ENCODE measurements around the gene LPGAT1.
A peak's percentile ranks its signal among the peaks of the same experiment; 100 is the strongest.
"Not testable (repeated sequence)": the region's sequence is repeated elsewhere in the genome, so short reads cannot be mapped to it uniquely, and the experiment has no call there.

LPGAT1 gene

GRCh38 chr1:211830328-211831142 lies at the start of gene LPGAT1:
TSS of gene LPGAT1 (minus strand) at chr1:211830763. CDS start at chr1:211829296, 1,467 bp downstream.
- DNase-seq, result peak; percentile 62

DNA sequence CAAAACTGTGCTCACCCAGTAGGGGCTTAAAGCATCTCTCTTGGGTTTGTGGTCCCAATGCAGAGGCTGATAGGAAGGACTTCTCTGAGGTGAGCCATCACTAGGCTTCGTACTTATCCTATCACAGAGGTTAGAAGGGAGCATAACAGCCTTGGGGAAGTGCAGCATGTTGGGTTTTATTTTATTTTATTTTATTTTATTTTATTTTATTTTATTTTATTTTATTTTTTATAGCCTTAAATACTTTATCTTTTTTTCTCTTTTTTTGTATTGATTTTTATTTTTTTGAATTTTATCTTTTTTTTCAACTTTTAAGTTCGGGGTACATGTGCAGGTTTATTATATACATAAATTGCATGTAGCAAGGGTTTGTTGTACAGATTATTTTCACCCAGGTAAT lies 48.9 kb upstream of the LPGAT1 start:
- DNase-seq, result no peak

- DNase-seq, result no peak
Observed at GRCh38 chr1:211876851-211877590, 46.5 kb upstream of the LPGAT1 start.

GRCh38 chr1:211875541-211875940 lies 45.0 kb upstream of the LPGAT1 start:
- DNase-seq, result no peak

DNA sequence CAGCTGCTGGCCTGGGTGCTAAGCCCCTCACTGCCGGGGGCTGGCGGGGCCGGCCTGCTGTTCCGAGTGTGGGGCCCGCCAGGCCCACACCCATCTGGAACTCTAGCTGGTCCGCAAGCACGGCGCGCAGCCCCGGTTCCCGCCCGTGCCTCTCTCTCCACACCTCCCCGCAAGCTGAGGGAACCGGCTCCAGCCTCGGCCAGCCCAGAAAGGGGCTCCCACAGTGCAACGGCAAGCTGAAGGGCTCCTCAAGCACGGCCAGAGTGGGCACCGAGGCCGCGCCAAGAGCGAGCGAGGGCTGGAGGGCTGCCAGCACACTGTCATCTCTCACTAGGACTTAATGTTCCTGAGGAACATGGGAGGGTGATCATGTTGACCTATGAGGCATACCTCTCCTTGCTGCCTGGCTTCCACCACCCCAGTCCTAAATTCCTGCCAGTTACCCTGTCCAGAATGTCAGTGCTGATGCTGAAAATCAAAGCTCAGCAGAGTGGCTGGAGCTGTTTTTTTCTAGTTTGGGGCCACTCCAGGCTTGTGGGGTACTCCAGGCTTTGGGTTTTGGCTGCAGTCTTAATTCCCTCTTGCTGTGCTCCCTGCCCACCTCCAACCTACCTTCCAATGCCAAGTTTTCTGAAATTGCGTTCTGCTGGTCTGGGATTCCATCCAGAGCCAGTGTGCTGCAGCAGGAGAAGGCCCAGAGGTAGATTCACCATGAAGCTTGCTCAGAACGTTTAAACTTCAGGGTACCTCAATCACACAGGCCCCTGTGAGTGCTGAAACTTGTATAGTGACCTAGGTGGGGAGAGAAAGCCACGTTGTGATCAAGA lies 44.2 kb upstream of the LPGAT1 start:
- no peak for DNase-seq

DNA sequence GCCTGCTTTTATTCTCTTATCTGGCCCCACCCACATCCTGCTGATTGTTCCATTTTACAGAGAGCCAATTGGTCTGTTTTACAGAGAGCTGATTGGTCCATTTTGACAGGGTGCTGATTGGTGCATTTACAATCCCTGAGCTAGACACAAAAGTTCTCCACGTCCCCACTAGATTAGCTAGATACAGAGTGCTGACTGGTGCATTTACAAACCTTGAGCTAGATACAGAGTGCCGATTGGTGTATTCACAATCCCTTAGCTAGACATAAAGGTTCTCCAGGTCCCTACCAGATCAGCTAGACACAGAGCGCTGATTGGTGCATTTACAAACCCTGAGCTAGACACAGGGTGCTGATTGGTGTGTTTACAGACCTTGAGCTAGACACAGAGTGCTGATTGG lies 43.2 kb upstream of the LPGAT1 start:
- not testable (repeated sequence) for DNase-seq

DNA sequence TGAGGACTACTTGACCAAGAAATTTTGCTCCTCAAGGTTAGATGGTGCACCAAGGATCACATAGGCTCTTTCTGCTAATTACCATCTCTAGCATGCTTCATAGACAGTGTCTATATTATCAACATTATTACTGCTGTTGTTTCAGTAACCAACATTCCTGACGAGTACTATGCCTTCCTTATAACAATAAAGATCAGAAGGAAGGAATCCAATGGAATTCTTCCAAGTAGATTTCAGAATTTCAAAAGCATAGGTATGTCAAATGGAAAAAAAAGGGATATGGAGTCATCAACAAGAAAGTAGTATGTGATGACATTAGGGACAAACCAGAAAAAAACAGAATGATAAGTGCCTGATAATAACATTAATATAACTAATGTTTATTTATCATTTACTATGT lies 39.6 kb upstream of the LPGAT1 start:
- no peak for DNase-seq

GRCh38 chr1:211865180-211865579 lies 34.6 kb upstream of the LPGAT1 start:
- DNase-seq, result no peak

DNA sequence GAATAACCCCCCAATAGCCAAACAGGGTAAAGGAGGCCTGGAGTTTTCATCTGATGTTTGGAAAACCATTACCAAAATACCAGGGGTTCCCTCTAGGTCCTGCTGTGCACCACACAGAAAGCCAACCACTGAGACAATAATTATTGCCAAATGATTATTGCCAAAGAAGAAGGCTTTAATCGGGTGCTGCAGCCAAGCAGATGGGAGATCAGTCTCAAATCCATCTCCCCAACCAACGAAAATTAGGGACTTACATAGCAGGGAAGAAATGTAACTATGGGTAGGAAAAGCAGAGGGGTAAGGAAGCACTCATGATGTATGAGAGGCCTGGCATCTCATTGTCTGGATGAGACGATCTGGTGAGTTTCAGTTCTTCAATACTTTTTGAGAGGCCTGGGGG lies 28.8 kb upstream of the LPGAT1 start:
- no peak for DNase-seq

DNA sequence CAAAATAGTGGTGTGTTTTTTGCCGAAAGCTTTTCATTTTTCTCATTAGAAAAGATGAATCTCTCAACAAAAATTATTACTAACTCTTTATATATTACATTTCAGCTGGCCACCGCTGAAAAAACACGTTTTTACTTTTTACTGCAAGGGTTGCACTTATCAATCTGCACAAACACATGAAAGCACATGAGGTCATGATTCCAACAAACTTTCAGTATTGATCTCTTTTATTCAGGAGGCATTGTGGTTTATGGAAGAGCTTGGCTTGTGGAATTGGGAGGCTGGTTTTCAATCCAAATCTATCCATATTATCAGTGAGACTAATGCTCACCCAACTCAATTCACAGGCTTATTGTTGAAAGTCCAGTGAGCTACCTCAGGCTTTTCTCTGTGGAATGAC lies 20.6 kb upstream of the LPGAT1 start:
- DNase-seq, result no peak

DNA sequence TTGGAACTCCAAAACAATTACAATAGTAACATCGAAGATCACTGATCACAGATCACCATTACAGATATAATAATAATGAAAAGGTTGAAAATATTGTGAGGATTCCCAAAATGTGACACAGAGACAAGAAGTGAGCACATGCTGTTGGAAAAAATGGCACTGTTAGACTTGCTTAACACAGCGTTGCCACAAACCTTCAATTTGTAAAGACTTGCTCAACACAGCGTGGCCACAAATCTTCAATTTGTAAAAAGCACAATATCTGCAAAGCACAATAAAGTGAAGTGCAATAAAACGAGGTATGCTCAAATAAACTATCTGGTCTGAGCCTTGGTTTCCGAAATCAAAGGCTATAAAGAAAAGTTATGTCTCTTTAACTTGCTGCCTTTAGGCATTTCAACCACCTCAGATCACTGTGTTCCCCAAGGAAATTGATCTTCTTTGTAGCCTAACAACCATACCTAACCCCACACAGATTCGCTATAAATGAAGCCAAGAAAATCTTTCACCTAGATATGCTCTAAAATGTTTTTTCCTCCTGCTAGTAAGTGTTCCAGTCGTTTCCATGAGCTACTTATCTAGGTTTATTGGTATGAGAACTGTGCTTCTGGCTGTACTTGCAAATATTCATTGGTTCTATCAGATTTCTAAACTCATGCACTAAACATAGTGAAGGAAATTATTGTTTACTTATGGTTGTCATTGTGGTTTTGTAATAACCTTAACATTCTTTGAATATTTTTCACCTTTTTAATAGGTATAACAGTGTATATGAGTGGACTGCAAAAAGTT lies 13.1 kb upstream of the LPGAT1 start:
- DNase-seq, result no peak

GRCh38 chr1:211843018-211843417 lies 12.5 kb upstream of the LPGAT1 start:
- no peak for DNase-seq

- no peak for DNase-seq
Observed at GRCh38 chr1:211842518-211842917, 12.0 kb upstream of the LPGAT1 start.

- DNase-seq, result no peak
Observed at GRCh38 chr1:211839106-211839505, 8.5 kb upstream of the LPGAT1 start.

DNA sequence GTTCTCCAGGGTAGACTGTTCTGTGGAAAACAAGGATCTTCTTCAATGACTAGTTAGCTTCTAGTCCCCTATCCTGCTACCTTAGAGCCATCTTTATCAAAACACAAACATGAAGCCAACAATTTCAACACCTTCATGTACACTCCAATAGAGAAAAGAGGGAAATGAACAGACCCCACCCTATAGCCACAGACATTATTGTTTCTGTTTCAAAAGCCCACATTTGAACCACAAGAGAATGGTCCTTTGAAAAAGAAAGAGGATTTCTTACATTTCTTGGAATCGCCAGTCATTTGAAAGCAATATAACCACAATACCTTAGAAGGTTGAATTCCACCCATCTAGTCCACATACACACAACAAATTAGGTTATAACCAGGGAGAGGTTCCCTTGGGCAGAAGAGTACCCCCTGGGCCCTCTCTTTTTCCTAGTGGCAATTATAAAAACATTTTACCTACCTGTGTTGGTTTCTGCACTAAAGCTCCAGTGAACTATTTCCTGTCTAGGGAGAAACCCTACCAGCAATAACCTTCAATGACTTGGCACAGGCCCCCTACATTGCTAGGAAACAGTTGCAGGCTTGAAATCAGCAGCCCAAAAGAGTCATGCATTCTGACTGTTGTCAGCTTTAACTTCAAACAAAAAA lies 2.7 kb upstream of the LPGAT1 start:
- DNase-seq, result peak; percentile 20

DNA sequence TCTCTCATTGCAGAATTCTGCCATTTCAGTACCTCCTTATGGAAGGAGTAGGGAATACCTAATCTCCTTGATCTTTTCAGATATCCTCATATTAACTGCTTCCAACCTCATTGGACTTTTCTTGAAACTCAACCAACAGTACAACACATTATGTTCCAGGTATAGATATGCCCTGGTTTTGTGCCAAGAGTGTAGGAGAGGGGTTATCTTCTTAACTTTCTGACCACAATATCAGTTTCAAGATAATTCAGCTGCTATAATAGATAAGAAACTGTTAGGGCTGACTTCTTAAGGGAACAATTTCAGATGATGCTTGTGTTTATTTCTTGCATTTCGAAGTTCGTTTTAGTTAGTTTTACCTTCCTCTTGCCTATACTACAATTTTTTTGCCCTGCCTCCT lies 2.1 kb upstream of the LPGAT1 start:
- peak; percentile 43 for DNase-seq

DNA sequence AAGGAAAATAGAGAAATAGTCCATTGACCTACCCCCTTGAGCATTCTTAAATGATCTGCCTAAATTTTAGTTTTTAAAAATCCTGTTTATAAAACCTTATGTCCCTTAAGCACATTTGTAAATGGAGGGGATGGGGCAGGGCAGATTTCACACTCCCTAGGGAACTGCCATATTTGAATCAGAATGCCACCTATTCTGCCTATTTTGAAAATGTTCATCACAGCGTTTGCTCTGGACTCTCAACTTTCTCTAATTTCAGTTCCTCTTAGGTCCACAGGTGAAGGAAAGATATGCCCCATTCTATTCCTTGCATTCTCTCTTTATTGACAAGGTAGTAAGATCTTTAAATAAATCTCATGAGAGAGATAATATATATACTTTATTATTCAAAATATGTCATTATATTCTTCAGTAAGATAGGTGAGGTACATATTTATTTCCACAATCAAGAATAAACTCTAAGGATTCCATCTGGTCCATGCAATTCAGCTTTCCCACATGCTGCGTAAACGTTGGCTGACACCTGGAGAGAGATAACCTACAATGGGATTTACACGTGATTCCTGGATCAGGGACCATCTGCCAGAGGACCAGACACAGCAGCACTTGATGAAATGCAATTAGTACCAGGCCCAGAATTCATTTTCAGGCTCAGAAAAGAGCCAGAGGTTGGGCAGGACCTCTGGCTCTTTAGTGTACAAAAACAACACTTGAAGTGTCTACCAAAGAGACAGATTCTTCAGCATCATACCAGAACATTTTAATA lies 1.2 kb upstream of the LPGAT1 start:
- no peak for DNase-seq

DNA sequence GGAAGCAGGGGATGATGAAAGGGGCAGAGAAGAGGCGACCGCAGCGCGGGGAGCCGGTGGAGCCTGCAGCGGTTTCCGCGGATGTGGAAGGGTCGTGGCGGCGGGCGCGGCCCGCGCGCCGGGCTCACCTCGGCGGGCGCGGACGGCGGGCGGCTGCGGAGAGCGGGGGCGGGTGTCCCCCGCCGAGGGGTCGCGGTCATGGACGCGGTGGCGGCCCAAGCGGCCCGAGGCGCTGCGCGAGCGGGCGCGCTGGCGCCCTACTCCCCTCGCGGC lies 572 bp downstream of the LPGAT1 start:
- no peak for DNase-seq

GRCh38 chr1:211829343-211830054 lies 1.1 kb downstream of the LPGAT1 start:
- DNase-seq, result no peak

DNA sequence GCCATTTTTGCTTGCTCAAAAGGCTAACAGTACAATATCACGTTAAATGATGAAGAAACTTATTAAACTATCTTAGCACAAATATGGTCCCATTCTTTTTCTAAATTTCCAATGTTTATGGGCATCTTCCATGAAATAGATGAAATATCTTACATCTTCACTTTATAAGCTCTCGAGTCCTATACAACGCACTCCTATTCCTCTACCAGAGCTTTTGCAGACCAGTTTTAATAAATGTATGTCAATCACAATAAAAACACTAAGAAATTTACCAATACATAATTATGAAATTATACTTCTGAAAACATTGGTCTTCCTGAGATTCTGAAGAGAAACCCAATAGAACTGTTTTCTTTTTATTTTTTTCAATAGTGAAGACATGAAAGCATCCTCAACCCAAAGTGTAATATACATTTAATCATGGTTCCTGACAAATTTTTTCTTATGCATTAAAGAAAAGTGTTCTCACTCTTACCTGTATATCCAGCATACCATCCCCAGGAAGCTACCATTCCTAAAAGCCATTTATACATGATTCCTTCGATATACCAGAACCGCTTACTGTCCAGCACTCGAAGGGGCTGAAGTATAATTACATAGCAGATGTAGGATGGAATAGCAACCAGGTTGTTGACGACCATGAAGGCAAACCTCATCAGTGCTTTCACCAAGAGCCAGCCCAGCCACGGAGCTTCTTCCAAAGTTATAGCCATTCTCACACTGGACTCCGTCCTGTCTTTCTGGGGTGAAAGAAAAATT lies 1.8 kb downstream of the LPGAT1 start:
- DNase-seq, result no peak

Data from hematopoietic multipotent progenitor cell treated with erythropoietin and hydrocortisone succinate and interleukin-3 and kit ligand, for 8 days (in vitro differentiated cells).